GM11168 (cell line): Measurements from ENCODE around the gene CRB2.
"Not testable (repeated sequence)": the region's sequence is repeated elsewhere in the genome, so short reads cannot be mapped to it uniquely, and the experiment has no call there.

Experiments
- in situ Hi-C: fragments of 300-500 bp; cut with MboI; formaldehyde crosslinking; loops from one replicate; pipeline ENCODE4 v1.12.0; 2022; ENCODE audit warnings: low sequenced_read_pairs; ENCODE audit not compliant: unreplicated experiment

CRB2 gene

DNA sequence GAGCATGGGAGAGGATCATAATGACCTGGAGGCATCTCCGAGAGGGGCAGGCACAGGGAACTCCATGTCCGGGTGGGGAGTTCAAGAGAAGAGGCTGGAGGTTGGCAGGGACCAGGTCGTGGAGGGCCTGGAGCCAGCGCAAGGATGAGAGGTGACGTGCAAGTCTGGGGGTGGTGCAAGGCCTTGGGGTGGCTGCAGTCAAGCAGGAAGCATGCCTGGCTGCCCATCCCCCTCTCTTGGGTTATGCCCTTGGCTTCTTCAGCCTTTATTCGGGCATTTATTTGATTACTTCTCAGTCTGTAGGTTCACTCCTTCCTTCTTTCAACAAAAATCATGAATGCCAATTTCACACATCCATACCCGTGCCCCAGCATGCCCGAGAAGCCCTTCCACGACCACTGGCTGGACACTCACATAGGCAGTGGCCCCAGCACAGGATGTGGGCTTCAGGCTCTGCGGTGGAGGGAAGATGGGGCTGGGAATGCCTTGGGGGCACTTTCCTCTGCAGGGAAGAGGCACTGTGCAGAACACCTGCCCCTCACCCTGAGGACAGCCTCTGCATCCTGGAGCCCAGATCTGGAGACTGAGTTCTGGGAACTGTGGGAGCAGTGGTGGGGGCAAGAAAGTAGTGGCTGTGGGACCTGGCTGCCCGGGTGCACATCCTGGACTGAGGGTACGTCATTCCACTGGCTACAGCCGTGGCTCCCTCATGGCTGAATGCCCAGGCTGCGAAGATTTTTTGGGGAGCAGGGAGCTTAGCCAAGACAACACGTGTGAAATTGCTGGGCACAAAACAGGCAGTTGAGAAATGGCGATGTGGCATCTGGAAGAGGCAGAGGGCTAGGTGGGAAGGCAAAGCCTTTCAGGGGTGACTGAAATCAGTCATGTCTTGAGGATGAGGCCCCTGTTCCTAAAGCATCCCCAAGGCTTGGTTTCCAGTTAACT, 38.6 kb downstream of the CRB2 start:
- in situ Hi-C loops: no loop called here

DNA sequence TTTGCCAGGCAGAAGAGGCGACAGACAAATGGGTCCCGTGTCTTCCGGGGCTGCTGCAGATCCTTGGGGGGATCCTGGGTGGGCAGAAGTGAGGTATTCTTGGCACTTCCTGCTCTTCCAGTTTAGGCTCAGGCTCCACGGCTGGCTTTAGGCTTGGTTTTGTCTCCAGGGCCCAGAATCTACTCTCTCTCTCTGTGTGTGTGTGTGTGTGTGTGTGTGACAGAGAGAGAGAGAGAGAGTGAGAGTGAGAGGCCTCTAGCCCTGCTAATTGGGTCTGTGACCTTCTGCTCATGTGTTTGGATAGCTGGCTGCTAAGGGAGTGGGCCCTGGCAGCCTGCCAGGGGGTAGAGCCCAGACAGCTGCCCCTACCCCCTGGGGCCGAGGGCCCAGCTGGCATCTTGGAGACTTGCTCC, 39.3 kb downstream of the CRB2 start:
- in situ Hi-C loops: no loop called here

GRCh38 chr9:123395689-123396511, 39.9 kb downstream of the CRB2 start:
- in situ Hi-C loops: no loop called here

DNA sequence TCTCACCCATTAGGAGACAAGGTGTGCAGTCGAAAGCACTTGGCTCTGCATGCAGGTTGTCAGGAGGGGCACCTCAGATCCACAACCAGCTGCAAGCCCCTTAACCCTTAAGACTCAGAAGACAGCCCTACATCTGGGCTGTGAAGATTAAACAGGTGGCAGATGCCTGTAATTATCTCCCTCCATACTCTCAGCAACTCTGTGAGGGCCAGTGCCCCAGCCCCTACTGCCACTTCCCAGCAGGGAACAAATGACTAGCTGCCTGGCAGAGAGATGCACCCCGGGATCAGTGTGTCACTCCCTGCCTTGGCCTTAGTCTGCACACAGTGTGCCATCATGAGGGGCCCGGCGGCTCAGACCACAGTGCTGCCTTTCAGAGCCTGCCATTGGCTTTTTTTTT, 42.0 kb downstream of the CRB2 start:
- in situ Hi-C loops: no loop called here

DNA sequence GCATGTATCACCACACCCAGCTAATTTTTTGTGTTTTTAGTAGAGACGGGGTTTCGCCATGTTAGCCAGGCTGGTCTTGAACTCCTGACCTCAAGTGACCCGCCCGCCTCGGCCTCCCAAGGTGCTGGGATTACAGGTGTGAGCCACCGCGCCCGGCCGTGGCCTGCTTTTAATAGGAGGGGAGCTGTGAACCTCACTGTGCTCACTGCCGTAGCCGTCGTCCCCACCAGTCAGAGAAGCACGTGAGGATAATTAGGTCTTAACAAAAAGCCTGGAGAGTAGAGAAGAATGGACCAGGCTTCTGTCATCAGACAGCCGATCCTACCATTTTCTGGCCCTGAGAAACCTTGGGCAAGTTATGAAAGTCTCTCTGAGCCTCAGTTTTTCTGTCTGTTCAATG, 42.9 kb downstream of the CRB2 start:
- in situ Hi-C loops: not testable (repeated sequence)

- in situ Hi-C loops: no loop called here
These were observed 43.9 kb downstream of the CRB2 start for GRCh38 chr9:123399803-123400378.

- in situ Hi-C loops: no loop called here
These were observed 45.0 kb downstream of the CRB2 start for GRCh38 chr9:123400926-123401503.

DNA sequence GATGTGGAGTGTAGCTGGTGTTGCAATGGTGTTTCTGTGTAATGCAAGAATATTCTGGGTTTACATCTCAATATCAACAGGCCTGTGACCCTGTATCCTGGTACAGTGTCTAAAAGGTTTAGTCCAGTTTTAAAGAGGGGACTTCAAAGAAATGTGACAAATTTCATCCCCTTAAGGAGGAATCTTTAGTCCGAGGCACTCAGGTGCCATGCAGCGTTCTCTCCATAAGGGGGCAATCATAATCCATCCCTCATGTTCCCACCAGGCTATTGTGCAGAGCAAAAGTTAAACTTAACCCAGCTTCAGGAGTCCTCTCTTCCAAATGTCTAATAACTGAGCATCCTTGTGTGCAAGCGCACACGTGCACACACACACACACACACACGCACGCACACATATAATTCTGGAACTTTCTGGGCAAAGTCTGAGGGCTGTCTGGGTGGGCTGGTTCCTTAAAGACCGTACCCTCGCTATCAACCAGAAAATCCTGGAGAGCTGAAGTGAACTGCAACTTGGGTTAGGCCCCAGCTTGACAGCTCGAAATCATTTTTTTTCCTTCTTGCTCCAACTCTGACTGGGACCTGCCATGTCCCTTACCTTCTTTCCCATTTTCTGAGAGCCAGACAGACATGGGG, 46.0 kb downstream of the CRB2 start:
- in situ Hi-C loops: no loop called here

DNA sequence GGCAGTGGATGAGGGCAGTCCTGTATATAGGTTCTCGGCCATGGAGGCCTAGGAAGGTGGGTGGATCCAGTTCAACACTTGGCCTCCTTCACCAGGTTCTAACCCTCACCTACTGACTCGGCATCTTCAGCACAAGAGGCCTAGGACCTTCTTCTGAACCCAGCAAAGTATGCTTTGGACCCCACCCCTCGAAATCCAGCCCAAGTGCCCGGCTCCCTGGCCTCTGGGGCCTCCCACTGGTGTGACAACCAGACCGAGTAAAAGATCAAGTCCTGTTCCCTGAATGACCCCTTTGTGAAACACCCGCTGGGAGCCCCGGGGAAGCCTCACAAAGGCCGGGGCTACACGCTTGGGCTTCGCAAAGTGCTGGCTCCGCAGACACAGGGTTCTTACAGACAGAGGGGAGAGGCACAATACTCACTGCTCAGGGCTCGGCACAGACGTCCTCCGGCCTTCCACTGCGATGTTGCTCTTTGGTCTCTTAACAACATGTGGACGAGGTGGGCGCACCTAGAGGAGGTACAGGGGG, 47.0 kb downstream of the CRB2 start:
- in situ Hi-C loops: no loop called here

DNA sequence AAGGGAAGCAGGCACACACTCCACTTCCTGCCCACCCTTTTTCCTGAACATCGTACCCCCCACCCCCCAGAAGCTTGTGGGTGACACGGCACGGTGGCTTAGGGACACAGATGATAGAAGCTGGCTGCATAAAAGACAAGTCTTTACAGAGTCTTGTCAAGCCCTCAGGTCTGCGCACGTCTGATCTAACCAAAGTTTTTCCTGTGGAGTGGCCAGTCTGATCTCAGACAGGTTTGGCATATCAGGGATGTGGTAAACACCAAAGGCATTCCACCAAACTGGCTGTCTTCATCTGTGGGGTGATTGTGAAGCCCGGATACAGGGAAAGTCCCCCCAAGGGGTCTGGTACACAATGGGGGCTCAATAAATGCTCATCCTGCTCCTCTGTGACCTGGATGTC, 50.0 kb downstream of the CRB2 start:
- in situ Hi-C loops: no loop called here

DNA sequence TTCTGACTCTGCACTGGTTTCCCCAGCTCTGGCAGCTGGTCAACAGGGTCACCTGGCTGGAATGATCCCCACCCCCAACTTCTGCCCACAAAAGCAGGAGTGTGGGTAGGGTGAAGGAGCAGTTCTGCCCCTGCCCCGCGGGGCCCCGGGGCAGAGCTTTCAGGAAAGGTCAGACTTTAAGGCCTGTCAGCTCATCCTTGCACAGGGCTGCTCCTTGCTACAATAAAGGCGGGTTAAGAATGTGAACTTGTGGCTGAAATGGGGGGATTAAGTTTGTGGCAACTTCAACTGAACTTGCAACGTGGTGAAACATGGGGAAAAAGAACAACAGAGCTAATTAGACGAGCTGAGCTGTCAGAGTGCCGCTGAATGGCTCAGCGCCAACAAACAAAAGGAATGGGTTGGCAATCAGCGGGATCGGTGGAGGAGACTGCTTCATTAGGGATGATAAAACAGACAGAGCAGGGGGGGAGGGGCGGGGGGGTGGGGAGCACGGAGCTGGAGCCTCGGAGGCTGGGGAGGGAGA, 50.8 kb downstream of the CRB2 start:
- in situ Hi-C loops: no loop called here

DNA sequence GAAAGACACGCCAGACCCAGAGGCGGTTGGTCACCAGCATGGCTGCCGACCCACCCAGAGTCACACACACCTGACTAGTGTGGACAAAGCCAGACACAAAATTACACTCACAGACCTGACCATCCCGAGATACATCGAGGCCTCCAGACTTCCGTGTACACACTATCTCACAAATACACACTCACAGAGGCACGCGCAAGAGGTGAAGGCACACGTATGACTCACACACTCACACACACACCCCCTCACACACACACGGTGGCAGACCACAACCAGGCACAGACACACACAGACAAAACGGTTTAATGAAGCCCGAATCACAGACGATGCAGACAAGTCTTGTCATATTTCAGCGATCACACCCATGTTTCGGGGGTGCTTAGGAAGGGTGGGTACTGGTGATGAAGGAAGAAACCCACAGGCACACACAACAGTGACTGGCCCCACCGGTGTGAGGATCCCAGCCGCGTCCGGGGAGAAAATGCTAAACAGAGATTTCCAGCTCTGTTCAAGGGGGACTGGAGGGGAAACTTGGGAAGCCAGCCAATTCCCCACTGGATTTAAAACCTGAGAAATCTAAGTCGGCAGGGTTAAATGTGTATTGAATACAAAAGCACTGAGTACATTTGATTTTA, 51.3 kb downstream of the CRB2 start:
- in situ Hi-C loops: no loop called here

DNA sequence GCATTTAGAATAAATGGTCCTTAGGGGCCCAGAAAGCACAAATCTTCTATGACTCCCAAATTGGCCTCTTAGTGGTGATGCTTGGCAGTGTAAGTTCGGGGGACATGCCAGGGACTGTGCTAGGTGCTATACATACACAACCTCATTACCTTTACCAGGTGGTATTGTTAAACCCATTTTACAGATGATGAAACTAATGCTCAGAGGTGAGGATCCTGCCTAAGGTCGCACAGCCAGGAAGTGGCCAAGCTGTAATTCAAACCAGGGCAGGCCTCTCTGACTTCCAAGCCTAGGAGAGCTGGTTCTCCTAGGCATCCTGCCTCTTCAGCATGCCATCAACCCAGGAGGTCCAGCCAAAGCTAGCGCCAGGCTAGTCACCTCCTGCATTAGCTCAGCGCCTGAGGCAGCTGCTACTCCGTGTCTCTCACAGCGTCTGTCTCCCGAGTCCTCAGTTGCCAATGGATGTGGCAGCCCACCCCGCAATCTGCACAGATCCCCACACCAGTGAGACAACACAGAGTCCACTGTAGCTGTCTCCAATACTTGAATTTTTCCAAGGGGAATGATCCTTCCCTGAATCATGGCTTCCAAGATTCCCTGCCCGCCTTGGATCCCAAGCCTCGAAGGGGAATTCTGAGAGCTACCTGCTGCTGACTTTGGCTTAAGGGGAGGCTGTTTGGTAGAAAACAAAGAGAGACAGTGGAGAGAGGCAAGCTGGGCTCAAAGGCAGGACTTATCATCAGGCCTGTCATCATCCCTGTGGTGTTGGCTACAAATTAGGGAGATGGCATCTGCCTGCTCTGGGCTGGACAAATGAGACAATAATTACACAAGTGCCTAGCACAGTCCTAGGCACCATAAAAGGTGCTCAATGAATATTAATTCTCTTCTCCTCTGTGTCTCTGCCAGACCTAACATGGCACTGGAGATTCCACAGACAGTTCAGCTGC, 52.6 kb downstream of the CRB2 start:
- in situ Hi-C loops: no loop called here

DNA sequence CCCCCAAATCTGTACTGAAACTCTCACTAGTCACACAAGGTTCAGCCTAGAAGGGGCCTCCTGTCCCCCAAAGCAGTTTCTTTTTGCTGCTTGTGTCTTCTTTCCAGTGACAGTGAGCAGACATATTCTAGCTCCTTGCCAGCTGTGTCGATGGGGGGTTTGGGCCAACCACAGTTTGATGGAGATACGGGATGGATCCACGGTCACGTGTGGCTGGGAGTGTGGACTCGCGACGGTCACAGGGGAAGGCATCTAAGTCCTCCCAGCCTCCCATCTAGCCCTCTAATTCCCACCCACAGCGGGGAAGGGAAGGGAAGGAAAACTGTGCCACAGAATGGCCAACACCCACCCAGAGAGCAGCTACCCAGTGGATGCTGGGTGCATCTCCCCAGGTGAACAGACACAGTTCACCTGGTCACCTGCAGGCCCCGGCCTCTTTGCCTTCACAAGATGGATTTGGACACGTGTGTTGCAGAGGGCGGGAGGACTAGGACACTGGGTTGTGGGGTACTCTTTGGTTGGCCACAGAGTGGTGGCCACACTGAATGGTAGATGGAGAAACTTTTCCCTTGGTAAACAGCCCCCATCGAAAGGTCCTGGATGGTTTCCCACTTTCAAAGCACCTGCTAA, 54.4 kb downstream of the CRB2 start:
- in situ Hi-C loops: no loop called here

GRCh38 chr9:123411191-123411590, 55.2 kb downstream of the CRB2 start:
- in situ Hi-C loops: no loop called here

- in situ Hi-C loops: no loop called here
These were observed 55.6 kb downstream of the CRB2 start for GRCh38 chr9:123411636-123412035.

DNA sequence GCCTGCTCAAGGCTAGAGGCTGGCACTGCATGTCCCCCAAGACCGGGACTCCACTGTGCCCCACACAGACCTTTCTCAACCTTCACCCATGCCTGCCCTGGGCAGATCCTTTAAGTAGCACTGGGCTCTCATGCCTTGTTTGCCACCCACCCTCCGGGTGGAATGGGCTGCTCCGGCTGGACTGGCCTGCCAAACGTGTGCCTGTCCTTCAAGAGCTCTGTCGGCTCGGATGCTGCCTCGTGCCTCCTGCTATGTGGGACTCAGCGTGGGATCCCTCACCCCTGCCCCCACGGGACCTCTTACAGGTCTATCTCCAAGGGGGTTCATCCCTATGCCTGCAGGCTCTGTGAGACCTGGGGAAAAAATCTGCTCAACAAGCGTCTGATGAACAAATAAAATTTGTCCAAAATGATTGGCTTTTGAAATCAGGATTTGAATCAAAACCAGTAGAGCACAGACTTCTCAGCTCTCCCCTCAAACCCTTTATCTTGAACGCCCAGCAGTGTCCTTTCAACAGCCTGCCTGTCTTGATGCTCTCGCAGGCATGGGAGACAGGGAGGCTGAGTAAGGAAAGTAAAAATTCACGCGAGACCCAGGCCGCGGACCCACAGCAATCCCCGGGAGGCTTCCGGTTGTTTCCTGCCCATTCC, 56.3 kb downstream of the CRB2 start:
- in situ Hi-C loops: no loop called here
